OCI-LY7 (cell line): ENCODE results near the gene GNG12. TPM values are rescaled to one million over a fixed set of nuclear protein-coding genes. Genes with fewer than 3 reads are reported as not detected.

Experiments used
- BruUV-seq: library from RNA; stranded (reverse); fragments of 400-500 nt; replicated peaks from 2 replicates; lab custom pipeline; 2021; lab: Mats Ljungman, UMichigan
- CTCF ChIA-PET: fragments of 300-600 bp; sonication (Branson Sonifier 250); formaldehyde crosslinking; loops from one replicate; lab custom pipeline; 2022; ENCODE audit warnings: antibody characterized with exemption; ENCODE audit not compliant: unreplicated experiment; lab: Charles Lee
- POLR2A ChIA-PET: fragments of 300-600 bp; sonication (Branson Sonifier 250); formaldehyde crosslinking; loops from one replicate; lab custom pipeline; 2022; ENCODE audit warnings: antibody characterized with exemption; lab: Charles Lee
- DNase-seq: peaks from one replicate; pipeline ENCODE4 v3.0.0-alpha.2; 2015; ENCODE audit warnings: low spot score
- H2AFZ ChIP-seq: fragments of 200-600 bp; sonication (generic), shearing (Covaris generic); 2 replicates; pipeline ENCODE4 v1.6.1; 2014; ENCODE audit warnings: mild to moderate bottlenecking, antibody characterized with exemption, low read length, moderate library complexity
- H3K27ac ChIP-seq: fragments of 200-600 bp; sonication (generic); 2 replicates; pipeline ENCODE4 v1.5.1; 2014; ENCODE audit warnings: mixed run types, low read depth, mild to moderate bottlenecking, moderate library complexity, low read length, inconsistent platforms; ENCODE audit not compliant: poor library complexity, severe bottlenecking
- H3K36me3 ChIP-seq: fragments of 200-600 bp; sonication (generic); 2 replicates; pipeline ENCODE4 v1.6.1; 2014; ENCODE audit warnings: mild to moderate bottlenecking, antibody characterized with exemption, low read length, moderate library complexity, mixed read lengths; ENCODE audit not compliant: insufficient read depth
- H3K4me1 ChIP-seq: fragments of 200-600 bp; sonication (generic); 2 replicates; pipeline ENCODE4 v1.5.1; 2014; ENCODE audit warnings: mild to moderate bottlenecking, low read length; ENCODE audit not compliant: insufficient read depth, poor library complexity, severe bottlenecking
- H3K4me2 ChIP-seq: fragments of 200-600 bp; sonication (generic); 2 replicates; pipeline ENCODE4 v1.6.1; 2014; ENCODE audit warnings: mild to moderate bottlenecking, low read length
- H3K4me3 ChIP-seq: fragments of 200-600 bp; sonication (generic); 2 replicates; pipeline ENCODE4 v1.5.1; 2014; ENCODE audit warnings: mild to moderate bottlenecking, low read depth, low read length; ENCODE audit not compliant: poor library complexity, severe bottlenecking
- H3K79me2 ChIP-seq: fragments of 200-600 bp; sonication (generic); 2 replicates; pipeline ENCODE4 v1.6.1; 2016; ENCODE audit warnings: low read depth, mild to moderate bottlenecking, low read length, moderate library complexity, mixed read lengths; ENCODE audit not compliant: insufficient read depth
- H3K9me2 ChIP-seq: fragments of 200-600 bp; sonication (generic); 2 replicates; pipeline ENCODE4 v1.6.1; 2016; ENCODE audit warnings: mild to moderate bottlenecking, low read length, mixed read lengths; ENCODE audit not compliant: insufficient read depth
- H3K9me3 ChIP-seq: fragments of 200-600 bp; sonication (generic); 2 replicates; pipeline ENCODE4 v1.6.1; 2014; ENCODE audit warnings: mild to moderate bottlenecking, mixed run types, low read length, mixed read lengths
- H4K20me1 ChIP-seq: fragments of 200-600 bp; sonication (generic); 2 replicates; pipeline ENCODE4 v1.6.1; 2014; ENCODE audit warnings: mild to moderate bottlenecking, antibody characterized with exemption, low read length, moderate library complexity, mixed read lengths; ENCODE audit not compliant: insufficient read depth
- EZH2phosphoT487 ChIP-seq: fragments of 200-600 bp; sonication (generic); IDR thresholded peaks from 2 replicates; pipeline ENCODE4 v1.6.1; 2018; ENCODE audit warnings: low read depth, borderline replicate concordance, mild to moderate bottlenecking, mixed run types, antibody characterized with exemption, low read length, moderate library complexity, mixed read lengths
- intact Hi-C: fragments of 100-400 bp; cut with micrococcal nuclease; formaldehyde crosslinking; loops from one replicate; pipeline ENCODE4 v1.10.0; 2022; ENCODE audit not compliant: unreplicated experiment
- total RNA-seq, 2 experiments: library from RNA; depleted of rRNA in 1 of 2; stranded (reverse); fragments of >200 nt in 1 of 2; shearing (Covaris generic) in 1 of 2; gene quantifications; 2 replicates each; pipeline ENCODE4 v1.2.3, GENCODE V29; 2014 to 2022
- TF ChIP-seq, protein P1 (sequence below): fragments of 200-600 bp; sonication (generic); conservative IDR thresholded peaks from 2 replicates; pipeline ENCODE4 v1.5.1; 2014; ENCODE audit warnings: mild to moderate bottlenecking, antibody characterized with exemption, low read length, moderate library complexity, mixed read lengths

Gene GNG12
- total RNA-seq, 2 experiments from 2014 or later: 0.10 TPM; not detected in 1

DNA sequence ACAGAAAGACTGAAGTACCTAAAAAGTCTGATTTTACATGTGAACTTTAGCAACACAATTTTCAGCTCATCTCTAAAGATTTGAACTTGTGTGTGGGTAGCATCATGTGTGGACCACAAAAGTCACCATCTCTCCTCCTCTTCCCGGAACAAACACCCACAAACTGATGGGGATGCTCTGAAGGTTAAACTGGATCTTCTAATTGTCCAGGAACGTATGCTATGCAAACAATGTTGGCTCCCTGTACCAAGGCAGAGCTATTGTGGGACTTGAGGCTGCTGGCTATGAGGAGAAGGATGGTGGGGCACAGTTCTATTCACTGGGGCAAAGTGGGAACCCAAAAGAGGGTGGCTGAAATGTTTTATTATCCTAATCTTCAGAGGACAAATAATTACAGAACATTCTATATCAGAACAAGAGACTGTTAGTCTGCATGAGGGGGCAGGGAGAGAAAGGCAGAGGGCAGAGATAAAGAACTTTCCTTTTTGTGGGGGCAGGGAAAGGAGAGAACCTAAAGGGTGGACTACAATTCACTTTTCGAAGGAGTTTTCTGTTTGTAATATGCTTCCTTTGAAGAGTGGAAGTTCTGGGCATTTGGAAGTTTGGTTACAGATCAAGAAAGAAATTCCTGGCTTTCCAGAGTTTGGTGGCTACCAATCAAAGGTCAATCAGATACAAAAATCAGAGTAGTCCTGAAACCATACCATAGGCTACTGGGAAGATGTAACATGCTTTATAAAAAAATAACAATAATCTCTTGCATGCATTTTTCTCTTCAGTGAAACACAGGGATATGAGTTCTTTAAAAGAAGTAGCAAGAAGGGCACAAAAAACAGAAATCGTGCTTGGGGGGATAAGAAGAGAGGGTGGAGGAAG is 85.4 kb downstream of the GNG12 start:
- Histone ChIP-seq H3K4me1 (peaks cover 60% of the 10 kb centered on the region), H3K36me3 (no peaks in the 10 kb centered on the region), H4K20me1 (no peaks in the 10 kb centered on the region), H3K27ac (no peak overlapping the region), H3K9me3 (no peaks in the 10 kb centered on the region), H3K9me2 (no peaks in the 10 kb centered on the region), H2AFZ (peak overlapping the region; percentile 48), H3K4me3 (no peak overlapping the region), H3K4me2 (peak overlapping the region; percentile 40), H3K79me2 (no peaks in the 10 kb centered on the region)
- no peak for DNase-seq
- ChIA-PET CTCF (no interaction called here), POLR2A (interaction anchor here (2.8 to 7.9 kb wide), 2 partner anchors 11 to 17 kb away, joined by 14 to 84 read pairs; no protein-coding TSS in a partner anchor)
- intact Hi-C loops: no loop called here
- BruUV-seq: no TSS peak
- TF ChIP-seq EZH2phosphoT487: no peak
- TF ChIP-seq, protein P1, sequence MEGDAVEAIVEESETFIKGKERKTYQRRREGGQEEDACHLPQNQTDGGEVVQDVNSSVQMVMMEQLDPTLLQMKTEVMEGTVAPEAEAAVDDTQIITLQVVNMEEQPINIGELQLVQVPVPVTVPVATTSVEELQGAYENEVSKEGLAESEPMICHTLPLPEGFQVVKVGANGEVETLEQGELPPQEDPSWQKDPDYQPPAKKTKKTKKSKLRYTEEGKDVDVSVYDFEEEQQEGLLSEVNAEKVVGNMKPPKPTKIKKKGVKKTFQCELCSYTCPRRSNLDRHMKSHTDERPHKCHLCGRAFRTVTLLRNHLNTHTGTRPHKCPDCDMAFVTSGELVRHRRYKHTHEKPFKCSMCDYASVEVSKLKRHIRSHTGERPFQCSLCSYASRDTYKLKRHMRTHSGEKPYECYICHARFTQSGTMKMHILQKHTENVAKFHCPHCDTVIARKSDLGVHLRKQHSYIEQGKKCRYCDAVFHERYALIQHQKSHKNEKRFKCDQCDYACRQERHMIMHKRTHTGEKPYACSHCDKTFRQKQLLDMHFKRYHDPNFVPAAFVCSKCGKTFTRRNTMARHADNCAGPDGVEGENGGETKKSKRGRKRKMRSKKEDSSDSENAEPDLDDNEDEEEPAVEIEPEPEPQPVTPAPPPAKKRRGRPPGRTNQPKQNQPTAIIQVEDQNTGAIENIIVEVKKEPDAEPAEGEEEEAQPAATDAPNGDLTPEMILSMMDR: no peak

DNA sequence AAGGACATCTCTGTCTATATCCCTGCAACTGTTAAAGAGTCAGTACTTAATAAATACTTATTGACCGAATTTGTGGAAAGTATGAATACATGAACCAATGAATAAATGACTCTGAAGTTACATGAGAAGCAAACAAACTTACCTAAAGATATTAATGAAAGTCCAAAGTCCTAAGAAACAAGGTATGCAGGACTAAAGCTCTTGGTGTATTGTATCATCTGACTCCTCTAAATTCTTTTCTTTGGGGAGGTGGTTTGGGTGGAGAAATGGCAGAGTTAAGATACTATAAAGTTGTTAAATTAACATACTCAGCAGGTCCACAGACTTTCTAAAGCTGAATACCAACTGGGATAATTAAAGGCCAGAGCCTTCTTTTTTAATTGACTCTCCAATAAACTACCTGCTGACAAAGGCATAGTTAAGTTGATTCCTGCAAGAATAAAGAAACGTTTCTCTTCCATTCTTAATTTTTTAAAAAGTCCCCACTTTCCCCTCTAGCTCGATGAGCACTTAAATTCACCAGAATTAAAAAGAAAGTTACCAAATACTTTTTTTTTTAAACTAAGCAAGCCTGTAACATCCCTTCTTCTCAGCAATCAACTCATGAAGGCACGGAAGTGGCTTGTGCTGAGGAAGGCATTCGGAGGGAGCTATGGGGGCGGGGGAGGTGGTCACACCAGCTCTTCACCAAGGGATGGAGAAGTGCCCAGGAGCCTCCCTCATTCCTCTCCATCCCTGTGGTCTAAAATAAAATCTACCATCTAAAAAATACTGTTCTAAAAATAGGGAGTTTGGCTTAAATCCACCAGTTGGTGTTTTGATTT is 87.2 kb downstream of the GNG12 start:
- CTCF ChIA-PET: no interaction called here
- no peak for DNase-seq
- BruUV-seq: no TSS peak
- no peaks in the 10 kb centered on the region for H3K9me2 ChIP-seq
- H3K27ac ChIP-seq: no peak overlapping the region
- no peak overlapping the region for H3K4me3 ChIP-seq
- no peak overlapping the region for H3K4me2 ChIP-seq
- no peaks in the 10 kb centered on the region for H3K9me3 ChIP-seq
- H3K36me3 ChIP-seq: no peaks in the 10 kb centered on the region
- peaks cover 79% of the 10 kb centered on the region for H3K4me1 ChIP-seq
- POLR2A ChIA-PET: interaction anchor here (0.6 to 11.8 kb wide), 9 partner anchors 9 to 70 kb away, joined by 3 to 123 read pairs (median 9); partner anchors contain the start of gene GADD45A
- TF ChIP-seq, protein P1: no peak
- TF ChIP-seq EZH2phosphoT487: no peak
- H2AFZ ChIP-seq: peak overlapping the region; percentile 18; the same call in 1 of the 2 replicates
- no peaks in the 10 kb centered on the region for H3K79me2 ChIP-seq
- intact Hi-C loops: no loop called here
- no peaks in the 10 kb centered on the region for H4K20me1 ChIP-seq
